ENCODE results near the gene TSPAN4. TPM values are rescaled to one million over a fixed set of nuclear protein-coding genes. Genes with fewer than 3 reads are reported as not detected.

Gene TSPAN4
- total and polyA plus RNA-seq, 9 of the 15 experiments (the other 6 are each of a cell fraction or from before 2014, with no cell fraction given): 0.07 to 31.0 (median 15.7) TPM

DNA sequence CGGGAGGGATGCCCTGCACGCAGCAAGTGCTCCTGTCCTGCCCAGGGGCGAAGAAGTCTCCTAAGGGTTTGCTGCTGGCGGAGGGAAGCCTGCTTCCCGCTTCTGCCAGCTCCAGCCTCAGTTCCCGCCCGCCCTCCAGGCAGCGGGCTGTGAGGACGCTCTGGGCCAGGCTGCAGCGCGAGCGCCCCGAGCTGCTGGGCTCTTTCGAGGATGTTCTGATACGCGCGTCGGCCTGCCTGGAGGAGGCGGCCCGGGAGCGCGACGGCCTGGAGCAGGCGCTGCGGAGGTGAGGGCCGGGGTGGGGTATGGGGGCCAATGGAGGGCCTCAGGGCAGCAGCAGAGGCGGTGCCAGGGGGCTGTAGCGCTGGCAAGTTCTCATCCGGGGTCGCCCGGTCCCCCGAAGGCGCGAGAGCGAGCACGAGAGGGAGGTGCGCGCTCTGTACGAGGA is 12.8 kb upstream of the TSPAN4 start:
- Histone ChIP-seq H3K9me3 (replicated peaks; ENCODE audit: control insufficient read depth, insufficient read depth, low read depth, low read length) (no peaks in the 10 kb centered on the region), H3K9me1 (ENCODE audit: control insufficient read depth, insufficient read depth, low read length) (peaks cover 5% of the 10 kb centered on the region), H4K20me1 (replicated peaks; ENCODE audit: control insufficient read depth, insufficient read depth, low read length) (peaks cover 7% of the 10 kb centered on the region), H2AFZ (ENCODE audit: low read depth, low read length) (no peak overlapping the region), H3K27ac (ENCODE audit: extremely low read depth, low read depth, low read length) (no peak overlapping the region), H3K4me3 (no peak overlapping the region), H3K36me3 (ENCODE audit: control insufficient read depth, insufficient read depth, low read length) (peaks cover 20% of the 10 kb centered on the region; the same call in 1 of the 3 replicates), H3K79me2 (ENCODE audit: control insufficient read depth, insufficient read depth, low read length) (peaks cover 32% of the 10 kb centered on the region), H3K9ac (ENCODE audit: insufficient read depth in 1 of 2, low read depth in 2 of 2, low read length in 2 of 2) (no peak overlapping the region), H3K27me3 (ENCODE audit: control insufficient read depth in 2 of 2, insufficient read depth in 2 of 2, low read length in 2 of 2) (no peaks in the 10 kb centered on the region), H3K4me1 (replicated peaks in 1 of 2; ENCODE audit: control insufficient read depth in 2 of 2, insufficient read depth in 2 of 2, low read length in 2 of 2) (peaks cover 33 to 96% of the 10 kb centered on the region in 2 experiments), H3K4me2 (ENCODE audit: insufficient read depth, low read length) (no peak overlapping the region)
- FAIRE-seq (no peak), DNase-seq (ENCODE audit: extremely low read depth in 1 of 4, low spot score in 3 of 4) (no peak), ATAC-seq (no peak)
- intact Hi-C loops (cut with micrococcal nuclease): no loop called here
- TF ChIP-seq ZFP36 (IDR thresholded peaks at IDR 0.05; ENCODE audit: low read depth, low read length, partially characterized antibody): peak; percentile 5
- no peak for TF ChIP-seq THRB (CRISPR knock-in tag; conservative IDR thresholded peaks at IDR 0.05)
- TF ChIP-seq REST (IDR thresholded peaks at IDR 0.05; ENCODE audit: borderline replicate concordance): no peak
- no peak for TF ChIP-seq REST (CRISPR knock-in tag; IDR thresholded peaks at IDR 0.05; ENCODE audit: low read depth)
- TF ChIP-seq ZNF165 (CRISPR knock-in tag; IDR thresholded peaks at IDR 0.05; ENCODE audit: borderline replicate concordance): no peak
- TF ChIP-seq, protein P1, sequence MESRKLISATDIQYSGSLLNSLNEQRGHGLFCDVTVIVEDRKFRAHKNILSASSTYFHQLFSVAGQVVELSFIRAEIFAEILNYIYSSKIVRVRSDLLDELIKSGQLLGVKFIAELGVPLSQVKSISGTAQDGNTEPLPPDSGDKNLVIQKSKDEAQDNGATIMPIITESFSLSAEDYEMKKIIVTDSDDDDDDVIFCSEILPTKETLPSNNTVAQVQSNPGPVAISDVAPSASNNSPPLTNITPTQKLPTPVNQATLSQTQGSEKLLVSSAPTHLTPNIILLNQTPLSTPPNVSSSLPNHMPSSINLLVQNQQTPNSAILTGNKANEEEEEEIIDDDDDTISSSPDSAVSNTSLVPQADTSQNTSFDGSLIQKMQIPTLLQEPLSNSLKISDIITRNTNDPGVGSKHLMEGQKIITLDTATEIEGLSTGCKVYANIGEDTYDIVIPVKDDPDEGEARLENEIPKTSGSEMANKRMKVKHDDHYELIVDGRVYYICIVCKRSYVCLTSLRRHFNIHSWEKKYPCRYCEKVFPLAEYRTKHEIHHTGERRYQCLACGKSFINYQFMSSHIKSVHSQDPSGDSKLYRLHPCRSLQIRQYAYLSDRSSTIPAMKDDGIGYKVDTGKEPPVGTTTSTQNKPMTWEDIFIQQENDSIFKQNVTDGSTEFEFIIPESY (CRISPR knock-in tag; IDR thresholded peaks at IDR 0.05): peak; percentile 95
- TF ChIP-seq POLR2G (IDR thresholded peaks at IDR 0.05; ENCODE audit: low read depth, low read length): peak; percentile 15; the same call in 1 of the 2 replicates
- BruUV-seq (replicated peaks): no TSS peak
- POLR2A ChIA-PET: interaction anchor here (0.9 to 3.2 kb wide), 4 partner anchors 11 to 20 kb away, joined by 4 to 13 read pairs (median 6); partner anchors contain the start of genes PNPLA2 and RPLP2
- in situ Hi-C loops (cut with MboI): no loop called here
- 97% methylated on average over 29 of the region's 39 CpGs for WGBS (ENCODE audit: insufficient coverage, low coverage, missing lambda C conversion rate)
- CTCF ChIA-PET (ENCODE audit: low intra/inter-chr PET ratio): no interaction called here

Measured in K562 (cell line).